H9 (cell line): ENCODE data around the gene DRGX. TPM values are rescaled to one million over a fixed set of nuclear protein-coding genes. Genes with fewer than 3 reads are reported as not detected.

Source experiments
- DNase-seq: peaks from one replicate; pipeline ENCODE4 v3.0.0-alpha.2; 2017
- H2AFZ ChIP-seq: one replicate; pipeline ENCODE4 v1.6.1; 2013; ENCODE audit warnings: mild to moderate bottlenecking, low read length, control low read depth, moderate library complexity
- H2AK5ac ChIP-seq: 2 replicates; pipeline ENCODE4 v1.6.1; 2013; ENCODE audit warnings: low read length, control low read depth, mixed read lengths; ENCODE audit not compliant: insufficient read length
- H2BK120ac ChIP-seq: one replicate; pipeline ENCODE4 v1.6.1; 2013; ENCODE audit warnings: low read depth, mild to moderate bottlenecking, low read length, control low read depth, inconsistent platforms; ENCODE audit not compliant: poor library complexity, severe bottlenecking
- H2BK12ac ChIP-seq: 2 replicates; pipeline ENCODE4 v1.6.1; 2013; ENCODE audit warnings: low read length, control low read depth, mixed read lengths, low read depth; ENCODE audit not compliant: insufficient read length
- H2BK15ac ChIP-seq: 2 replicates; pipeline ENCODE4 v1.6.1; 2013; ENCODE audit warnings: low read depth, low read length, control low read depth
- H2BK20ac ChIP-seq: one replicate; pipeline ENCODE4 v1.6.1; 2013; ENCODE audit warnings: low read depth, mild to moderate bottlenecking, low read length, control low read depth, inconsistent platforms; ENCODE audit not compliant: poor library complexity, severe bottlenecking
- H2BK5ac ChIP-seq: 2 replicates; pipeline ENCODE4 v1.6.1; 2013; ENCODE audit warnings: low read length, control low read depth, mixed read lengths; ENCODE audit not compliant: insufficient read length
- H3K14ac ChIP-seq: 2 replicates; pipeline ENCODE4 v1.6.1; 2013; ENCODE audit warnings: low read length, control low read depth; ENCODE audit not compliant: insufficient read depth
- H3K18ac ChIP-seq: 2 replicates; pipeline ENCODE4 v1.6.1; 2013; ENCODE audit warnings: low read depth, mild to moderate bottlenecking, mixed read lengths, low read length, control low read depth; ENCODE audit not compliant: insufficient read length
- H3K23ac ChIP-seq: 2 replicates; pipeline ENCODE4 v1.6.1; 2013; ENCODE audit warnings: low read length, control low read depth, mixed read lengths, low read depth; ENCODE audit not compliant: insufficient read length
- H3K23me2 ChIP-seq: 2 replicates; pipeline ENCODE4 v1.6.1; 2013; ENCODE audit warnings: low read depth, mild to moderate bottlenecking, mixed read lengths, low read length, control low read depth; ENCODE audit not compliant: insufficient read length, poor library complexity, severe bottlenecking
- H3K27ac ChIP-seq: 2 replicates; pipeline ENCODE4 v1.5.1; 2013; ENCODE audit warnings: low read length, control low read depth, mixed read lengths, low read depth; ENCODE audit not compliant: insufficient read length
- H3K27me3 ChIP-seq: 2 replicates; pipeline ENCODE4 v1.6.1; 2013; ENCODE audit warnings: low read length, control low read depth, inconsistent platforms; ENCODE audit not compliant: insufficient read depth
- H3K4ac ChIP-seq: 2 replicates; pipeline ENCODE4 v1.6.1; 2013; ENCODE audit warnings: low read depth, mild to moderate bottlenecking, control low read depth, inconsistent platforms, low read length, moderate library complexity
- H3K4me1 ChIP-seq: 2 replicates; pipeline ENCODE4 v1.6.1; 2013; ENCODE audit warnings: low read length, control low read depth, inconsistent platforms; ENCODE audit not compliant: insufficient read depth
- H3K4me2 ChIP-seq: 2 replicates; pipeline ENCODE4 v1.6.1; 2013; ENCODE audit warnings: low read length, control low read depth, mixed read lengths; ENCODE audit not compliant: insufficient read length, insufficient read depth
- H3K56ac ChIP-seq: 2 replicates; pipeline ENCODE4 v1.6.1; 2013; ENCODE audit warnings: low read depth, mild to moderate bottlenecking, mixed read lengths, low read length, control low read depth; ENCODE audit not compliant: insufficient read length
- H3K79me1 ChIP-seq: 2 replicates; pipeline ENCODE4 v1.6.1; 2013; ENCODE audit warnings: low read depth, mild to moderate bottlenecking, moderate library complexity, low read length, control low read depth, inconsistent platforms; ENCODE audit not compliant: insufficient read depth, poor library complexity, severe bottlenecking
- H3K79me2 ChIP-seq: 2 replicates; pipeline ENCODE4 v1.6.1; 2013; ENCODE audit warnings: low read length, control low read depth, inconsistent platforms; ENCODE audit not compliant: insufficient read depth
- H3K9ac ChIP-seq: 2 replicates; pipeline ENCODE4 v1.6.1; 2013; ENCODE audit warnings: low read length, control low read depth, mixed read lengths; ENCODE audit not compliant: insufficient read length; ENCODE audit errors: extremely low read depth
- H3K9me3 ChIP-seq: one replicate; pipeline ENCODE4 v1.6.1; 2013; ENCODE audit warnings: low read depth, low read length, inconsistent platforms; ENCODE audit not compliant: control insufficient read depth
- H3T11ph ChIP-seq: one replicate; pipeline ENCODE4 v1.6.1; 2013; ENCODE audit warnings: mild to moderate bottlenecking, low read length, control low read depth, inconsistent platforms
- H4K20me1 ChIP-seq: one replicate; pipeline ENCODE4 v1.6.1; 2013; ENCODE audit not compliant: control insufficient read depth, insufficient read length, insufficient read depth
- H4K5ac ChIP-seq: 2 replicates; pipeline ENCODE4 v1.6.1; 2013; ENCODE audit warnings: low read depth, mild to moderate bottlenecking, mixed read lengths, low read length, control low read depth; ENCODE audit not compliant: insufficient read length
- H4K8ac ChIP-seq: replicated peaks from 2 replicates; pipeline ENCODE4 v1.6.1; 2013; ENCODE audit warnings: low read length, control low read depth, mixed read lengths, low read depth; ENCODE audit not compliant: insufficient read length
- H4K91ac ChIP-seq: 2 replicates; pipeline ENCODE4 v1.6.1; 2013; ENCODE audit warnings: low read depth, mild to moderate bottlenecking, moderate library complexity, mixed read lengths, low read length, control low read depth; ENCODE audit not compliant: insufficient read length
- H3K27ac Mint-ChIP-seq, 3 experiments: 2 replicates in 2 of 3; 3 replicates in 1 of 3; pipeline ENCODE4 v1.8.0; 2020 to 2021; ENCODE audit warnings: mixed read lengths in 3 of 3, mild to moderate bottlenecking in 1 of 3, moderate library complexity in 1 of 3
- H3K27me3 Mint-ChIP-seq: 2 replicates; pipeline ENCODE4 v1.8.0; 2021; ENCODE audit warnings: low read depth, mild to moderate bottlenecking, moderate library complexity, mixed read lengths
- H3K36me3 Mint-ChIP-seq, 3 experiments: 2 replicates in 2 of 3; 3 replicates in 1 of 3; pipeline ENCODE4 v1.8.0; 2020 to 2021; ENCODE audit warnings: low read depth in 3 of 3, mixed read lengths in 3 of 3; ENCODE audit not compliant: insufficient read depth in 1 of 3
- H3K4me1 Mint-ChIP-seq, 2 experiments: 2 replicates each; pipeline ENCODE4 v1.8.0; 2020; ENCODE audit warnings: mixed read lengths in 2 of 2
- H3K4me3 Mint-ChIP-seq, 2 experiments: 2 replicates in 1 of 2; 3 replicates in 1 of 2; pipeline ENCODE4 v1.8.0; 2020 to 2021; ENCODE audit warnings: mild to moderate bottlenecking in 2 of 2, mixed read lengths in 2 of 2, moderate library complexity in 1 of 2
- H3K9me3 Mint-ChIP-seq, 2 experiments: 2 replicates in 1 of 2; 3 replicates in 1 of 2; pipeline ENCODE4 v1.8.0; 2020; ENCODE audit warnings: mild to moderate bottlenecking in 2 of 2, mixed read lengths in 2 of 2, moderate library complexity in 1 of 2
- CTCF ChIP-seq: fragments of 200-600 bp; sonication (generic); conservative IDR thresholded peaks from 3 replicates; pipeline ENCODE4 v1.8.0; 2021; ENCODE audit warnings: antibody characterized with exemption, mild to moderate bottlenecking
- WGBS: extraction: QIAGEN DNeasy Blood & Tissue Kit; methylation state at CpG from one replicate; pipeline ENCODE4 v1.1.7; 2013; ENCODE audit warnings: missing lambda C conversion rate, low lambda C conversion rate, mixed read lengths; ENCODE audit not compliant: insufficient read length; ENCODE audit errors: extremely low coverage; 5-methylcytosine and 5-hydroxymethylcytosine counted together
- total RNA-seq: library from RNA; stranded (reverse); gene quantifications from 2 replicates; pipeline ENCODE4 v1.2.1, GENCODE V29; 2021

The DRGX gene
- total RNA-seq, 1 experiment from 2014 or later, result not detected

- no peak overlapping the region for H2AFZ ChIP-seq
- no peak overlapping the region for H3K4ac ChIP-seq
- H2BK20ac ChIP-seq, result no peak overlapping the region
- H3K4me2 ChIP-seq, result no peak overlapping the region
- no peak overlapping the region for H3T11ph ChIP-seq
- no peak overlapping the region for H3K4me3 Mint-ChIP-seq
- H3K9ac ChIP-seq, result no peak overlapping the region
- H3K23ac ChIP-seq, result no peak overlapping the region
- no peaks in the 10 kb centered on the region for H4K20me1 ChIP-seq
- no peak overlapping the region for H2BK15ac ChIP-seq
- H4K5ac ChIP-seq, result no peak overlapping the region
- H3K4me1 ChIP-seq, result no peaks in the 10 kb centered on the region
- peaks cover 2 to 8% of the 10 kb centered on the region in 2 experiments; a peak in 3 of 5 replicates for H3K9me3 Mint-ChIP-seq
- H4K91ac ChIP-seq, result no peak overlapping the region
- TF ChIP-seq CTCF, result no peak
- H2BK12ac ChIP-seq, result no peak overlapping the region
- H3K79me2 ChIP-seq, result no peaks in the 10 kb centered on the region
- no peak overlapping the region for H3K27ac ChIP-seq
- no peaks in the 10 kb centered on the region for H3K9me3 ChIP-seq
- no peak overlapping the region for H3K18ac ChIP-seq
- H4K8ac ChIP-seq, result no peak overlapping the region
- no peaks in the 10 kb centered on the region; the same call in 1 of the 2 replicates for H3K27me3 ChIP-seq
- H2BK5ac ChIP-seq, result no peak overlapping the region
- H3K23me2 ChIP-seq, result no peaks in the 10 kb centered on the region
- H3K4me1 Mint-ChIP-seq, result peaks cover 4 to 8% of the 10 kb centered on the region in 2 experiments; a peak in 3 of 4 replicates
- no peak overlapping the region for H2AK5ac ChIP-seq
- H3K14ac ChIP-seq, result no peak overlapping the region
- WGBS, result no CpG with 5 or more reads among the region's 4 CpGs
- H2BK120ac ChIP-seq, result no peak overlapping the region
- H3K27me3 Mint-ChIP-seq, result no peaks in the 10 kb centered on the region
- no peak overlapping the region for H3K56ac ChIP-seq
- peaks cover 0 to 10% (median 3%) of the 10 kb centered on the region in 3 experiments; a peak in 4 of 7 replicates for H3K36me3 Mint-ChIP-seq
- H3K79me1 ChIP-seq, result no peaks in the 10 kb centered on the region
- DNase-seq, result no peak
- H3K27ac Mint-ChIP-seq, result no peak overlapping the region
Observed at GRCh38 chr10:49442863-49443262, 47.0 kb upstream of the DRGX start.
